ENCODE results near the gene MCRIP2.

DNA sequence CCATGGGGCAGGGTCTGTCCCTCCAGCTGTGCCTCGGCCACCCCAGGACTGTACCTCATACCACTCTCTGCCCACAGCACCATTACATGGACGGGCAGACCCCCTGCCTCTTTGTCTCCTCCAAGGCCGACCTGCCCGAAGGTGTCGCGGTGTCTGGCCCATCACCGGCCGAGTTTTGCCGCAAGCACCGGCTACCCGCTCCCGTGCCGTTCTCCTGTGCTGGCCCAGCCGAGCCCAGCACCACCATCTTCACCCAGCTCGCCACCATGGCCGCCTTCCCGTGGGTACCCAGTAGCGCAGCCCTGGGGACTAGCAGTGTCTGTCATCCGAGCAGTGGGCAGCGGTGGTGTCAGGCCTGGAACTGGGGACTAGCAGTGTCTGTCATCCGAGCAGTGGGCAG is 31.2 kb downstream of the MCRIP2 start:
- TF ChIP-seq, protein P1, sequence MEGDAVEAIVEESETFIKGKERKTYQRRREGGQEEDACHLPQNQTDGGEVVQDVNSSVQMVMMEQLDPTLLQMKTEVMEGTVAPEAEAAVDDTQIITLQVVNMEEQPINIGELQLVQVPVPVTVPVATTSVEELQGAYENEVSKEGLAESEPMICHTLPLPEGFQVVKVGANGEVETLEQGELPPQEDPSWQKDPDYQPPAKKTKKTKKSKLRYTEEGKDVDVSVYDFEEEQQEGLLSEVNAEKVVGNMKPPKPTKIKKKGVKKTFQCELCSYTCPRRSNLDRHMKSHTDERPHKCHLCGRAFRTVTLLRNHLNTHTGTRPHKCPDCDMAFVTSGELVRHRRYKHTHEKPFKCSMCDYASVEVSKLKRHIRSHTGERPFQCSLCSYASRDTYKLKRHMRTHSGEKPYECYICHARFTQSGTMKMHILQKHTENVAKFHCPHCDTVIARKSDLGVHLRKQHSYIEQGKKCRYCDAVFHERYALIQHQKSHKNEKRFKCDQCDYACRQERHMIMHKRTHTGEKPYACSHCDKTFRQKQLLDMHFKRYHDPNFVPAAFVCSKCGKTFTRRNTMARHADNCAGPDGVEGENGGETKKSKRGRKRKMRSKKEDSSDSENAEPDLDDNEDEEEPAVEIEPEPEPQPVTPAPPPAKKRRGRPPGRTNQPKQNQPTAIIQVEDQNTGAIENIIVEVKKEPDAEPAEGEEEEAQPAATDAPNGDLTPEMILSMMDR (conservative IDR thresholded peaks at IDR 0.05) = no peak
- no peak for TF ChIP-seq ZFX (IDR thresholded peaks at IDR 0.05)

Measured in C4-2B (cell line).